HG03039 (cell line): Measurements from ENCODE around the gene CRELD2.
A peak's percentile ranks its signal among the peaks of the same experiment; 100 is the strongest.

Experiments
- ATAC-seq: cut with Tn5 transposase; IDR thresholded peaks from one replicate; pipeline ENCODE4 v1.9.1; 2021; ENCODE audit warnings: mild to moderate bottlenecking, moderate library complexity; ENCODE audit not compliant: unreplicated experiment

The CRELD2 gene

GRCh38 chr22:49966041-49966773 lies 47.8 kb downstream of the CRELD2 start:
- no peak for ATAC-seq

GRCh38 chr22:49966774-49967705 lies 48.6 kb downstream of the CRELD2 start:
- ATAC-seq, result no peak

GRCh38 chr22:49967706-49968208 lies 49.3 kb downstream of the CRELD2 start:
- ATAC-seq, result no peak

- ATAC-seq, result no peak
These were observed 49.9 kb downstream of the CRELD2 start for GRCh38 chr22:49968313-49968830.

- ATAC-seq, result no peak
These were observed 50.6 kb downstream of the CRELD2 start for GRCh38 chr22:49968831-49969661.

- no peak for ATAC-seq
These were observed 51.5 kb downstream of the CRELD2 start for GRCh38 chr22:49969751-49970527.

GRCh38 chr22:49970528-49971231 lies 52.2 kb downstream of the CRELD2 start:
- ATAC-seq, result peak; percentile 39

GRCh38 chr22:49971232-49972162 lies 53.1 kb downstream of the CRELD2 start:
- peak; percentile 29 for ATAC-seq

GRCh38 chr22:49972163-49973017 lies 54.0 kb downstream of the CRELD2 start:
- ATAC-seq, result no peak

- no peak for ATAC-seq
These were observed 54.9 kb downstream of the CRELD2 start for GRCh38 chr22:49973018-49973961.

GRCh38 chr22:49975543-49976389 lies 57.3 kb downstream of the CRELD2 start:
- no peak for ATAC-seq

GRCh38 chr22:49976439-49977175 lies 58.2 kb downstream of the CRELD2 start:
- no peak for ATAC-seq
